OCI-LY7 (cell line): ENCODE results near the gene BRD9. TPM values are rescaled to one million over a fixed set of nuclear protein-coding genes. Genes with fewer than 3 reads are reported as not detected.

Experiments used
- BruUV-seq: library from RNA; stranded (reverse); fragments of 400-500 nt; replicated peaks from 2 replicates; lab custom pipeline; 2021; lab: Mats Ljungman, UMichigan
- CTCF ChIA-PET: fragments of 300-600 bp; sonication (Branson Sonifier 250); formaldehyde crosslinking; loops from one replicate; lab custom pipeline; 2022; ENCODE audit warnings: antibody characterized with exemption; ENCODE audit not compliant: unreplicated experiment; lab: Charles Lee
- POLR2A ChIA-PET: fragments of 300-600 bp; sonication (Branson Sonifier 250); formaldehyde crosslinking; loops from one replicate; lab custom pipeline; 2022; ENCODE audit warnings: antibody characterized with exemption; lab: Charles Lee
- DNase-seq: peaks from one replicate; pipeline ENCODE4 v3.0.0-alpha.2; 2015; ENCODE audit warnings: low spot score
- H2AFZ ChIP-seq: fragments of 200-600 bp; sonication (generic), shearing (Covaris generic); 2 replicates; pipeline ENCODE4 v1.6.1; 2014; ENCODE audit warnings: mild to moderate bottlenecking, antibody characterized with exemption, low read length, moderate library complexity
- H3K27ac ChIP-seq: fragments of 200-600 bp; sonication (generic); 2 replicates; pipeline ENCODE4 v1.5.1; 2014; ENCODE audit warnings: mixed run types, low read depth, mild to moderate bottlenecking, moderate library complexity, low read length, inconsistent platforms; ENCODE audit not compliant: poor library complexity, severe bottlenecking
- H3K36me3 ChIP-seq: fragments of 200-600 bp; sonication (generic); 2 replicates; pipeline ENCODE4 v1.6.1; 2014; ENCODE audit warnings: mild to moderate bottlenecking, antibody characterized with exemption, low read length, moderate library complexity, mixed read lengths; ENCODE audit not compliant: insufficient read depth
- H3K4me1 ChIP-seq: fragments of 200-600 bp; sonication (generic); 2 replicates; pipeline ENCODE4 v1.5.1; 2014; ENCODE audit warnings: mild to moderate bottlenecking, low read length; ENCODE audit not compliant: insufficient read depth, poor library complexity, severe bottlenecking
- H3K4me2 ChIP-seq: fragments of 200-600 bp; sonication (generic); 2 replicates; pipeline ENCODE4 v1.6.1; 2014; ENCODE audit warnings: mild to moderate bottlenecking, low read length
- H3K4me3 ChIP-seq: fragments of 200-600 bp; sonication (generic); 2 replicates; pipeline ENCODE4 v1.5.1; 2014; ENCODE audit warnings: mild to moderate bottlenecking, low read depth, low read length; ENCODE audit not compliant: poor library complexity, severe bottlenecking
- H3K79me2 ChIP-seq: fragments of 200-600 bp; sonication (generic); 2 replicates; pipeline ENCODE4 v1.6.1; 2016; ENCODE audit warnings: low read depth, mild to moderate bottlenecking, low read length, moderate library complexity, mixed read lengths; ENCODE audit not compliant: insufficient read depth
- H3K9me2 ChIP-seq: fragments of 200-600 bp; sonication (generic); 2 replicates; pipeline ENCODE4 v1.6.1; 2016; ENCODE audit warnings: mild to moderate bottlenecking, low read length, mixed read lengths; ENCODE audit not compliant: insufficient read depth
- H3K9me3 ChIP-seq: fragments of 200-600 bp; sonication (generic); 2 replicates; pipeline ENCODE4 v1.6.1; 2014; ENCODE audit warnings: mild to moderate bottlenecking, mixed run types, low read length, mixed read lengths
- H4K20me1 ChIP-seq: fragments of 200-600 bp; sonication (generic); 2 replicates; pipeline ENCODE4 v1.6.1; 2014; ENCODE audit warnings: mild to moderate bottlenecking, antibody characterized with exemption, low read length, moderate library complexity, mixed read lengths; ENCODE audit not compliant: insufficient read depth
- EZH2phosphoT487 ChIP-seq: fragments of 200-600 bp; sonication (generic); IDR thresholded peaks from 2 replicates; pipeline ENCODE4 v1.6.1; 2018; ENCODE audit warnings: low read depth, borderline replicate concordance, mild to moderate bottlenecking, mixed run types, antibody characterized with exemption, low read length, moderate library complexity, mixed read lengths
- intact Hi-C: fragments of 100-400 bp; cut with micrococcal nuclease; formaldehyde crosslinking; loops from one replicate; pipeline ENCODE4 v1.10.0; 2022; ENCODE audit not compliant: unreplicated experiment
- total RNA-seq, 2 experiments: library from RNA; depleted of rRNA in 1 of 2; stranded (reverse); fragments of >200 nt in 1 of 2; shearing (Covaris generic) in 1 of 2; gene quantifications; 2 replicates each; pipeline ENCODE4 v1.2.3, GENCODE V29; 2014 to 2022
- TF ChIP-seq, protein P1 (sequence below): fragments of 200-600 bp; sonication (generic); conservative IDR thresholded peaks from 2 replicates; pipeline ENCODE4 v1.5.1; 2014; ENCODE audit warnings: mild to moderate bottlenecking, antibody characterized with exemption, low read length, moderate library complexity, mixed read lengths

Gene BRD9
- total RNA-seq, 2 experiments from 2014 or later: 46.7 to 78.7 TPM

DNA sequence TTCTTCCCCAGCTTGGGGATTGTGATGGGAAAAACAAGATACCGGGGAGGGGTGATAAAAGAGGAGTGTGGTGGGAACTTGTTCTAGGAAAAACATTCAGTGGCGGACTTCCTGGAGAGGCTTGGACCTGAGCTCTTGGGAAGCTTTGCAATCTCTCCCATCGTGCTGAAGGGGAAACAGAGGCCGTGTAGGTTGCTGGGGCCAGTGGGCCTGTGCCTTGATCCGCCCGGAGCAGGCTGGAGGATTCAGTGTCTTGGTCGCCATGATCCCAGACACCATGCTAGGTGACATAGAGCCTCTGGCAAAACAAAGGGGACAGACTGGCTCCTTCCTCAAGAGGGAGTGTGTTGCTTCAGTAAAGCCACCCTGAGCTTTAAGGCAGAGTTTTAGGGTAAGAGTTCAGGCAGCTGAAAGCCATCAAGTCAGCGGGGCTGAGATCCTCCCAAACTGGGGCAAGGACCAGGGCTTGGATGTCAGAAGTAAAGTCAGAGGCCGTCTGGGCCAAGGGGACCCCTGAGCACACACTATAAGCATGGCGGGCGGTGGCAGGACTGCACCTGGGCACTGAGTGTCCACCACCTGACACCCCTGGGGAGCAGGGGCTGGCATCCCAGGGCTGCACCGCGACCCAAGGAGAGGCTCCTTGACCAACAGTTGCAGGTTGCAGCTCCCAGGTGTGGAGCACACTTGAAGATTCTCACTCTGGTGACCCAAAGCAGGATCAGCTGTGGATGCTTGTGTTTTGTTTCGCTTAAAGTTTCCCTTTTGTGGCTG is 44.7 kb upstream of the BRD9 start:
- Histone ChIP-seq H3K4me2 (no peak overlapping the region), H3K36me3 (no peaks in the 10 kb centered on the region), H3K4me1 (no peaks in the 10 kb centered on the region), H3K9me3 (no peaks in the 10 kb centered on the region), H4K20me1 (no peaks in the 10 kb centered on the region), H3K27ac (no peak overlapping the region), H3K79me2 (no peaks in the 10 kb centered on the region), H2AFZ (no peak overlapping the region), H3K9me2 (no peaks in the 10 kb centered on the region), H3K4me3 (no peak overlapping the region)
- BruUV-seq: no TSS peak
- ChIA-PET CTCF (no interaction called here), POLR2A (no interaction called here)
- TF ChIP-seq EZH2phosphoT487: no peak
- TF ChIP-seq, protein P1, sequence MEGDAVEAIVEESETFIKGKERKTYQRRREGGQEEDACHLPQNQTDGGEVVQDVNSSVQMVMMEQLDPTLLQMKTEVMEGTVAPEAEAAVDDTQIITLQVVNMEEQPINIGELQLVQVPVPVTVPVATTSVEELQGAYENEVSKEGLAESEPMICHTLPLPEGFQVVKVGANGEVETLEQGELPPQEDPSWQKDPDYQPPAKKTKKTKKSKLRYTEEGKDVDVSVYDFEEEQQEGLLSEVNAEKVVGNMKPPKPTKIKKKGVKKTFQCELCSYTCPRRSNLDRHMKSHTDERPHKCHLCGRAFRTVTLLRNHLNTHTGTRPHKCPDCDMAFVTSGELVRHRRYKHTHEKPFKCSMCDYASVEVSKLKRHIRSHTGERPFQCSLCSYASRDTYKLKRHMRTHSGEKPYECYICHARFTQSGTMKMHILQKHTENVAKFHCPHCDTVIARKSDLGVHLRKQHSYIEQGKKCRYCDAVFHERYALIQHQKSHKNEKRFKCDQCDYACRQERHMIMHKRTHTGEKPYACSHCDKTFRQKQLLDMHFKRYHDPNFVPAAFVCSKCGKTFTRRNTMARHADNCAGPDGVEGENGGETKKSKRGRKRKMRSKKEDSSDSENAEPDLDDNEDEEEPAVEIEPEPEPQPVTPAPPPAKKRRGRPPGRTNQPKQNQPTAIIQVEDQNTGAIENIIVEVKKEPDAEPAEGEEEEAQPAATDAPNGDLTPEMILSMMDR: no peak
- no peak for DNase-seq
- intact Hi-C loops: no loop called here

DNA sequence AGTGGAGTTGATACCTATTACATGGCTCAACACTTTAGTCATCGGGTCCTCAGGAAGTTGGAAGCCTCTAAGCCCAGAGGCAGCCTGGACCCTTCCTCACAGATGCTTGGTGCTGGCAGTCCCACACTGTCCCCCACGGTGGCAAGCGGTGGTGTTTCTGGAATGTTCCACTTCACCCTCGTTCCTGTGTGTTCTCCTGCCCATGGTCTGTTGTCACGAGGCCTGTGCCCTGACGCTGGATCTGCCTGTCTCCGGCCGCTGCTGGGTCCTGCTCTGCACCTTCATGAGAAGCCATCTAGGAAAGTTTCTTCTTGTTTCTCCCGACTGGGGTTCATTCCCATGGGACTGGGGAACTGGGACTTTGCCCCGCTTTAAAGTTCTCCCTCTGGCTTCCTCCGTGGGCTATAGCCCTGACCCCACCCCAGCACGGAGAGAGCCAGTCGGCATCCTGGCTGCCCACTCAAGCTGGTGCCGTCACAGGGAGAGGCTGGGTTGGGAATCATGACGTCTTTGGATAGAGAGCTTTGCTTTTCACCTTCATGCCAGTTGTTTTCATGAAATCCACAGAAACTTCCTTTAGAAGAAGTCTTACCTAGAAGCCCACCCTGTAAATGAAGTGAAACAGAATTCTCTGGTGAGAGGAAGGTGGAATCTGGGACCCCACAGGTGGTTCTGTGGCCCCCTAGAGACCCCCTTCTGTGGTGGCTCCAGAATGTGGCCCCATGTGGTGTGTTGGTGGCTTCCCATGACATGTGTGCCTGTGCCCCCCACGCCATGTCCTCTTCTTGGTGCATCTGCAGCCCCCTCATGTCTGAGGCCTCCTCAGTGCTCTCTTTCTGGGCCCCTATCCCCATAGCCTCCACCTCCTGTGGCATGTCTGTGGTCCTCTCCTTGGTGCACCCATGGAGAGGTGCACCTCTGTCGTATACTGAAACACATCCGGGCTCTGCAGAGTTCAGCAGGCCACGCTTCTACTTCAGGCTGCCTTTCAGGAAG is 43.8 kb upstream of the BRD9 start:
- no peaks in the 10 kb centered on the region for H3K79me2 ChIP-seq
- POLR2A ChIA-PET: no interaction called here

More for the DNA sequence above, 43.8 kb upstream of the BRD9 start:
- Histone ChIP-seq H3K4me3 (no peak overlapping the region), H3K27ac (no peak overlapping the region), H3K4me1 (no peaks in the 10 kb centered on the region), H2AFZ (no peak overlapping the region), H4K20me1 (no peaks in the 10 kb centered on the region), H3K9me2 (no peaks in the 10 kb centered on the region), H3K36me3 (no peaks in the 10 kb centered on the region), H3K4me2 (no peak overlapping the region), H3K9me3 (no peaks in the 10 kb centered on the region)
- no peak for DNase-seq
- CTCF ChIA-PET: no interaction called here
- no TSS peak for BruUV-seq
- no peak for TF ChIP-seq EZH2phosphoT487
- TF ChIP-seq, protein P1: no peak
- intact Hi-C loops: no loop called here
